Activated naive CD4-positive, alpha-beta T cell treated with anti-CD3 and anti-CD28 coated beads, Interleukin-2, amount 50 U/mL, for 24 hours (primary cell): ENCODE measurements around the gene C1orf53.
"Not testable (repeated sequence)": the region's sequence is repeated elsewhere in the genome, so short reads cannot be mapped to it uniquely, and the experiment has no call there.

Experiments used
- H3K27ac Mint-ChIP-seq: one replicate; pipeline ENCODE4 v1.8.0; 2021; ENCODE audit warnings: mild to moderate bottlenecking, mixed read lengths
- H3K27me3 Mint-ChIP-seq: one replicate; pipeline ENCODE4 v1.8.0; 2021; ENCODE audit warnings: mixed read lengths
- H3K36me3 Mint-ChIP-seq: one replicate; pipeline ENCODE4 v1.8.0; 2021; ENCODE audit warnings: mixed read lengths
- H3K4me1 Mint-ChIP-seq: one replicate; pipeline ENCODE4 v1.8.0; 2021; ENCODE audit warnings: mixed read lengths
- H3K4me3 Mint-ChIP-seq: one replicate; pipeline ENCODE4 v1.8.0; 2021; ENCODE audit warnings: mild to moderate bottlenecking, mixed read lengths
- H3K9me3 Mint-ChIP-seq: one replicate; pipeline ENCODE4 v1.8.0; 2021; ENCODE audit warnings: mixed read lengths

The C1orf53 gene

DNA sequence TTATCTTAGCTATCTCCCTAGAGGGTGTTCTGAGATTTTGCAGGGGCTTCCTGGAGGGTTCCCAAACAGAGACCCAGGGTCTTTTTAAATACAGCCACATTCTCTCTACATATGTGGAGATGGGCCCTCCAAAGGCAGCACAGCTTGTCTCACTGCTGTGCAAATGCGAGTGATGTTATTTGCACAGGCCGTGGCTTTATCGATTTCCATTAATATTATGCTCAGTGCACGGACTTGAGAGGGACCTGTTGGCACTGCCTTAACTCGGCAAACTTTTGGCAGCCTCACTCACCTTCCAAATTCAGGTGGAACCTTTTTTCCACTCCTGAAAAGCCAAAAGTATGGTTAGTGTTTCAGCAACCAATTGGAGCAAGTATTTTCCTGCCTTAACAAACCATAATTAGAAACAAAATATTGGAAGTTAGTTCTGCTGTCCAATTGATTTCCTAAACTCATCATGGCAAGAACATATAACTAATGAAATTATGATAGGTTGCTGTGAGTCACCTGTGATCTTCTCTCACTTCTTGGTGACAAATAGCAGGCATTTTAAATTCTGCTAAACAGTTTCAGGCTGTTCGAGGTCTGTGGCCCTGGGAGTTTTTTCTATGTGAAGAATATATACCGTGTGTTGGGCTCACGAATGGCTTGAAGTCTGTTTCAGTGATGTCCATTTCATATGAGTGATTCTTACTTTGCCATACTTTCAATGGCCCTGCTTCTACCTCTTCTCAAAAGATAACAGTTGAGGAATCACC is 25.7 kb downstream of the C1orf53 start:
- no peaks in the 10 kb centered on the region for H3K9me3 Mint-ChIP-seq
- no peaks in the 10 kb centered on the region for H3K36me3 Mint-ChIP-seq
- peaks cover 6% of the 10 kb centered on the region for H3K4me1 Mint-ChIP-seq
- H3K27ac Mint-ChIP-seq: no peak overlapping the region
- peaks cover 44% of the 10 kb centered on the region for H3K27me3 Mint-ChIP-seq
- peak overlapping the region; percentile 26 for H3K4me3 Mint-ChIP-seq

DNA sequence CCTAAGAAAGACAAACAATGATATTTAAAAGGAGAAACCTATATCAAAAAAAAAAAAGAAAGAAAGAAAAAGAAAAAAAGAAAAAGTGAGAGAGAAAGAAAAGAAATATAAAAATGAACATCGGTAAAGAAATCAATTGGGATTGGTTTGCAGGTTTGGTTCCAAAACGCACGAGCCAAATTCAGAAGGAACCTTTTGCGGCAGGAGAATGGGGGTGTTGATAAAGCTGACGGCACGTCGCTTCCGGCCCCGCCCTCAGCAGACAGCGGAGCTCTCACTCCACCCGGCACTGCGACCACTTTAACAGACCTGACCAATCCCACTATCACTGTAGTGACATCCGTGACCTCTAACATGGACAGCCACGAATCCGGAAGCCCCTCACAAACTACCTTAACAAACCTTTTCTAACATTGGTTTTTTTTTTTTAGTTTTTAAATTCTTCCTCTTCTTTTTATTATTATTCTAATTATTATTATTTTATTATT is 26.5 kb downstream of the C1orf53 start:
- Mint-ChIP-seq H3K36me3 (no peaks in the 10 kb centered on the region), H3K27ac (no peak overlapping the region), H3K27me3 (peaks cover 46% of the 10 kb centered on the region), H3K9me3 (no peaks in the 10 kb centered on the region), H3K4me3 (peak overlapping the region; percentile 45), H3K4me1 (peaks cover 6% of the 10 kb centered on the region)

DNA sequence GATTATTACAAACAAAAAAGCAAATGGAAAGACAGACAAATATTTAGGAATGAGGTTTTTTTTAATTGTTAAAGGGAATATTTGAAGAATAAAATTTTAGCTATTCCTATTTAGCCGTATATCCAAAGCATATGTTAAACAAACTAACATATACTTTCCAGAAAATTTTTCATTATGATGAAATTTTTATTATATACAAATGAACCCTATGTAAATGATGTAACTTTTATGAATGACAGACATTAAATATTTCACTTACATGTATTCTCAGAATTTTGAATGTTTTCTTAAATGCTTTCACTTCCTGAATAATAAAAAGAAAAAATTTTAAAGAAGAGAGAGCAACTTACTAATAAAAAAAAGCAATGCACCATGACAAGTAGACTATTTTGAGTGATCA is 30.6 kb downstream of the C1orf53 start:
- peaks cover 36% of the 10 kb centered on the region for H3K27me3 Mint-ChIP-seq
- peaks cover 6% of the 10 kb centered on the region for H3K4me1 Mint-ChIP-seq
- H3K27ac Mint-ChIP-seq: no peak overlapping the region

DNA sequence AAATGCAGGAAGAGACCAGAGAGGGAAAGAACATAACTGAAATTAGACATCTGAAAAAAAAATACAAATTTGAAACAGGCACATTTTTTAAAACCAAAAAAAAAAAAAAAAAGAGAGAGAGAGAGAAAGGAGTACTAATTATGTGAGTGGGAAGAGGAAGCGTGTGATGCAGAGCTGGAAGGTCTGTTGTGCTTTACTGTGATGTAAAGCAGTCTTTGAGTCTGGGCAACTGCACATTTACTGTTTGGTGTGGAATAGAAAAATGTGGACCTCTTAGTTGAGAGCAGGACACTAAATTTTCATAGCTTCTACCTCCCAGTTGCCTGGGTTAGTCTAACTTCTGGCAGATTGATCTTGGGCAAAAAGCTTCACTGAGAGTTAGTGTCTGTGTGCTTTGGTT is 31.2 kb downstream of the C1orf53 start:
- H3K27ac Mint-ChIP-seq: no peak overlapping the region
- H3K9me3 Mint-ChIP-seq: no peaks in the 10 kb centered on the region
- peaks cover 4% of the 10 kb centered on the region for H3K4me1 Mint-ChIP-seq
- H3K4me3 Mint-ChIP-seq: no peak overlapping the region
- no peaks in the 10 kb centered on the region for H3K36me3 Mint-ChIP-seq
- H3K27me3 Mint-ChIP-seq: peaks cover 37% of the 10 kb centered on the region

More for the DNA sequence above, 30.6 kb downstream of the C1orf53 start:
- Mint-ChIP-seq H3K9me3 (no peaks in the 10 kb centered on the region), H3K4me3 (no peak overlapping the region), H3K36me3 (no peaks in the 10 kb centered on the region)

DNA sequence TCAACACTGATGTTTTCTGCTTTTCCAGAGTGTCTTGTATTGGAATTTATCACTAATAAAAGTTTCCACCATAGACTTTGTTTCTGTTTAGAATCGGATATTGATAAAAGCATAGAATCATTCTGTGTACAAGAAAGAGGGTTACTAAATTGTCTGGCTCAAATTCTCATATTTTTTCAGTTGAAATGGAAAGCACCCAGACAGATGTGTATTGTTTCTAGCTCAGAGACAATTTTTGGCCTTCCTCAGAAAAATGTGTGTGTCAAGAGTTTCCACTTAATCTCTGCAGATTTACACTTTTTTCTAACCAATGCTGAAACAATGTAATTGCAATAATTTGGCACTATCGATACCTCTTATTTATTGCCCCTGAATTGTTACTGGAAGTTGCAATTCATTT is 35.0 kb downstream of the C1orf53 start:
- H3K27me3 Mint-ChIP-seq: peaks cover 20% of the 10 kb centered on the region
- no peaks in the 10 kb centered on the region for H3K4me1 Mint-ChIP-seq
- H3K27ac Mint-ChIP-seq: no peak overlapping the region
- H3K9me3 Mint-ChIP-seq: no peaks in the 10 kb centered on the region
- H3K36me3 Mint-ChIP-seq: no peaks in the 10 kb centered on the region
- H3K4me3 Mint-ChIP-seq: no peak overlapping the region

DNA sequence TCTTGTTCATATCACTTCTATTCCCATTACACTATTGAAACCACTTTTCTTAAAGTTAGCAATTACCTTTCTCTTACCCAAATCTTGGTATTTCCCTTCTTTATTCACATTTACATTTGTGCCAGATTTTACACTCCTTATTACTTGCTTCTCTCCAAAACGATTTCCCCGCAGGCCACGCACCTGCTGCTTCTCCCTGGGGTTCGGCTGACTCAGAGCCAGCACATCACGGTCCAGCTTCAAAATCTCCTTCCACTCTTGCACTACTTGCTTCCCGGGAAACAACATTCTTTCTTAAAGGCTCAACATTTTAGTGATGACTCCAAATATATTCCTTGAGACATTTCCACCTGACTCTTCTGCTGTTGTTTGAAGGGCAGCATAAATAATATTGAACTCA is 35.5 kb downstream of the C1orf53 start:
- Mint-ChIP-seq H3K4me1 (no peaks in the 10 kb centered on the region), H3K27me3 (peaks cover 20% of the 10 kb centered on the region), H3K4me3 (no peak overlapping the region), H3K27ac (no peak overlapping the region), H3K9me3 (no peaks in the 10 kb centered on the region), H3K36me3 (no peaks in the 10 kb centered on the region)

DNA sequence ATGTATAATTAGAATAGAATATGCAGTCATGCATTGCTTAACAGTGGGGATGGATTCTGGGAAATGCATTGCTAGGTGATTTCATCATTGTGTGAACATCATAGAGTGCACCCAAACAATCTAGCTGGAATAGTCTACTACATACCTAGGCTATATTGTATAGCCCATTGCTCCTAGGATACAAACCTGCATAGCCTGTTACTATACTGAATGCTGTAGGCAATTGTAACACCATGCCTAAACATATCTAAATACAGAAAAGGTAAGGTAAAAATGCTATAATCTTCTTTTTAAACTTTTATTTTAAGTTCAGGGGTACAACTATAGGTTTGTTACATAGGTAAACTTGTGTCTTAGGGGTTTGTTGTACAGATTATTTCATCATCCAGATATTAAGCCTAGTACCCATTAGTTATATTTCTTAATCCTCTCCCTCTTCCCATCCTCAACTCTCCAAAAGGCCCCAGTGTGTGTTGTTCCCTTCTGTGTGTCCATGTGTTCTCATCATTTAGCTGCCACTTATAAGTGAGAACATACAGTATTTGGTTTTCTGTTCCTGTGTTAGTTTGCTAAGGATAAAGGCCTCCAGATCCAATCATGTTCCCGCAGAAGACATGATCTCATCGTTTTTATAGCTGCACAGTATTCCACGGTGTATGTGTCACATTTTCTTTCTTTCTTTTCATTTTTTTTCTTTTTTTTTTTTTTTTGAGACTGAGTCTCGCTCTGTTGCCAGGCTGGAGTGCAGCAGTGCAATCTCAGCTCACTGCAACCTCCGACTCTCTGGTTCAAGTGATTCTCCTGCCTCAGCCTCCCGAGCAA is 36.9 kb downstream of the C1orf53 start:
- H3K4me3 Mint-ChIP-seq, H3K4me1 Mint-ChIP-seq, H3K27ac Mint-ChIP-seq, H3K9me3 Mint-ChIP-seq, H3K36me3 Mint-ChIP-seq: not testable (repeated sequence)
- H3K27me3 Mint-ChIP-seq: peaks cover 17% of the 10 kb centered on the region

DNA sequence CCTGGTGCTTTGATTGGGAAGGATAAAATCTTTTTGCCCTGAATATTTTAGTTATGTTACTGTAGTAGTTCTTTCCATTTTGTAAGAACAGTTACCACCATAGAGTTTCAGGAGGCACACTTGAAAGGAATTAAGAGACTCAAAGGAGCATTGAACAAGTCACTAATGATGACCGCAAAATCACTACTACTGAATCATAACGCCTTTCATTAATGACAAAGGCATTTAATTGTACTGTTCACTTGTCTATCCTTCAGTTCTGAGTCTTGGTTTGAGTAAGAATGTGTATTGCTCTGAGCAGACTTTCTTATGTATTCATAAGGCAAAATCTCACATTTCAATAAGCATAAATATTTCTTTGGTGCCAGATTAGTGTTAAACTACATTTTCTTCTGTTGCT is 39.6 kb downstream of the C1orf53 start:
- peaks cover 17% of the 10 kb centered on the region for H3K27me3 Mint-ChIP-seq
- H3K4me3 Mint-ChIP-seq: no peak overlapping the region
- no peaks in the 10 kb centered on the region for H3K4me1 Mint-ChIP-seq
- no peaks in the 10 kb centered on the region for H3K9me3 Mint-ChIP-seq
- H3K36me3 Mint-ChIP-seq: no peaks in the 10 kb centered on the region
- H3K27ac Mint-ChIP-seq: no peak overlapping the region

DNA sequence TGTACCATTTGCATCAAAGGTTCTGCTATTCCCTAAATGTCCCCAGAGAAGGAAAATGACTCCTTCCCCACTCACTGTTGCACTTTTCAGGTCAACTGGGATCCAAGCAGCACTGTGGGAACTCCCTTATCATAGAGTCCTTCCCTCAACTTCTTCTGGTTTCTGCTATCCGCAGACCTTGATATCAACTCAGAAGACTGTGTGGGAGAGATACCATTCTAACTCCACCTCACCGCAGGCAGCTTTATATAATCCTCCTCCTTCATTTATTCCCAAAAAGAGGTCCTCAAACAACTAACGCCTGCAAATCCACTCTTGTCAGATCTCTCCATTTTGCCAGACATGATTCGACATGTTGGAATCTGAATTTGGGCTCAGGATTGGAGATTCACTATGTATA is 42.1 kb downstream of the C1orf53 start:
- H3K9me3 Mint-ChIP-seq: no peaks in the 10 kb centered on the region
- H3K27ac Mint-ChIP-seq: no peak overlapping the region
- peaks cover 11% of the 10 kb centered on the region for H3K27me3 Mint-ChIP-seq
- peaks cover 21% of the 10 kb centered on the region for H3K4me1 Mint-ChIP-seq
- H3K4me3 Mint-ChIP-seq: no peak overlapping the region
- H3K36me3 Mint-ChIP-seq: no peaks in the 10 kb centered on the region

DNA sequence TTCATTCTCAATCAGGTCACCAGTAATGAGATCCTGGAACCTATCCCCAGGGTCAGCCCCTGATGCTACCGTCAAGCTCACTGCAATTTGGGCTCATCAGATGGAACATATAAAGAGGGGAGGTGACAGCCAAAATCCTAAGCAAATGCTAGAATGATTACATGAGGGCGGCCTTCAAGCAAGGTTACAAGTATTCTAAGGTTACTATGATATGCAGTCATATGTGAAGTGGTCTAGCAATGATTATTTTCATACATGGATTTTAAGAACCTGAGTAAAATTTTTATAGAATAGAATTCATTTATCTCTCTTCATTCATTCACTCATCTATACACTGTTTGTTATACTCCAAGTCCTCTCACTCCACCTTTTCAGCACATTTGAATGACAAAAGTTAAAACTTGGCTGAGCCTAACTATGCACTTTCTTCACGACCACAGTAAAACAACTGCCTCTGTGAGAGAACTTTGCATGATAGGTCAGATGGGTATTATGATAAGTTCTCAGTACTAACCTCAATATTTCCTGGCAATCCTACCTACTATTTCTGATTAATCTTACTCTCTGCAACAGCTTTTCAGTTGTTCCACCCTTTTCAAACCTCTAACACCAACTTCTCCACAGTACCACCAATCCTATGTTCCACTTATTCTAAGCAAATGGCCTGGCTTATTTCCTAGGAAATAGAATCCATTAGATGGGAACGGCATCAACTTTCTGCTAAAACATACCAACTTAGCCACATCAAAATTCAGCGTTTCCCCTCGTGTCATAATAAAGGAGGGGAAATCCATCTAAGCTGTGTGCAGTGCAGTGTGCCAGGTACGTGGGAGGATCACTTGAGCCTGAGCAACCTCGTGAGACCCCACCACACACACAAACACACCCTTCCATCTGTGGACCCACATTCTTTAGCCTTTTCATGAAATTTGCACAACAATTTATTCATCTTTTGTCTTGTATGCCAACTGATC is 46.8 kb downstream of the C1orf53 start:
- H3K9me3 Mint-ChIP-seq: no peaks in the 10 kb centered on the region

DNA sequence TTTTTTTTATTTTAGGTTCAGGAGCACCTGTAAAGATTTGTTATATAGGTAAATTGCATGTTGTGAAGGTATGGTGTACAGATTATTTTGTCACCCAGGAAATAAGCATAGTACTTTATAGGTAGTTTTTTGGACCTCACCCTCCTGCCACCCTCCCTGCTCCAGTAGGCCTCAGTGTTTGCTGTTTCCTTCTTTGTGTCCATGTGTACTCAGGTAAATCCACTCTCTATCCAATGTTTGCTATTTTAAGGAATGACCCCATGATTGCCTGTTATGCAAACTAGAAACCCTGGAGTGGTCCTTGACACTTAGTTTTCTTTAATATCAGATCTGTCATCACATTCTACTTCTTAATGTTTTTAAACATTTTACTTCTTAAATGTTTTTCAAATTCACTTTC is 48.7 kb downstream of the C1orf53 start:
- H3K4me3 Mint-ChIP-seq: no peak overlapping the region
- no peak overlapping the region for H3K27ac Mint-ChIP-seq
- no peaks in the 10 kb centered on the region for H3K9me3 Mint-ChIP-seq
- peaks cover 40% of the 10 kb centered on the region for H3K4me1 Mint-ChIP-seq
- no peaks in the 10 kb centered on the region for H3K27me3 Mint-ChIP-seq
- no peaks in the 10 kb centered on the region for H3K36me3 Mint-ChIP-seq

More for the DNA sequence above, 46.8 kb downstream of the C1orf53 start:
- peak overlapping the region; percentile 77 for H3K4me3 Mint-ChIP-seq
- peaks cover 8% of the 10 kb centered on the region for H3K27me3 Mint-ChIP-seq
- no peaks in the 10 kb centered on the region for H3K36me3 Mint-ChIP-seq
- H3K4me1 Mint-ChIP-seq: peaks cover 34% of the 10 kb centered on the region
- peak overlapping the region; percentile 89 for H3K27ac Mint-ChIP-seq

DNA sequence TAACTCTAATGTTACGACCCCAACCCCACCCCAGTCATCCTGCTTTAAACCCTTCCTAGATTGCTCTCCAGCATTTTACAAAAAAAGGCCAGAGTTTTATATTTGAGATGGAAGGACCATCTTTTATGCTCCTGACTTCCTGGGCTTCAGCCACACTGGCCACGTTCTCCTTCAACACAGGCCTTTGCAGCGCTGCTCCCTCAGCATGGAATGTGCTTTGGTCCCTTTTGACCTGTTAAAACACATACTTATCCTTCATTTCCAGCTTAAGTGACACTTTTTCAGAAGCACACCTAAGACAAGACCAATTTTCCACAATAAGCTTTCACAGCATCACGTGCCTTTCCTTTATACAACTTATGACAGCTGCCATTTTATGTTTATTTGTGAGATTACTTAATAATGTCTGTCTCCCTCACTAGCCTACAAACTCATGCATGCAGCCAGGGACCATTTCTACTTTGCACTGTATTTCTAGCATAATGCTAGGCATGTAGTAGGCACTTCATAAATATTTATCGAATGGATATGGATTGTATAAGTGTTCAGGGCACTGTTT is 49.3 kb downstream of the C1orf53 start:
- Mint-ChIP-seq H3K9me3 (no peaks in the 10 kb centered on the region), H3K36me3 (no peaks in the 10 kb centered on the region), H3K4me1 (peaks cover 41% of the 10 kb centered on the region), H3K4me3 (no peak overlapping the region), H3K27ac (no peak overlapping the region), H3K27me3 (no peaks in the 10 kb centered on the region)

DNA sequence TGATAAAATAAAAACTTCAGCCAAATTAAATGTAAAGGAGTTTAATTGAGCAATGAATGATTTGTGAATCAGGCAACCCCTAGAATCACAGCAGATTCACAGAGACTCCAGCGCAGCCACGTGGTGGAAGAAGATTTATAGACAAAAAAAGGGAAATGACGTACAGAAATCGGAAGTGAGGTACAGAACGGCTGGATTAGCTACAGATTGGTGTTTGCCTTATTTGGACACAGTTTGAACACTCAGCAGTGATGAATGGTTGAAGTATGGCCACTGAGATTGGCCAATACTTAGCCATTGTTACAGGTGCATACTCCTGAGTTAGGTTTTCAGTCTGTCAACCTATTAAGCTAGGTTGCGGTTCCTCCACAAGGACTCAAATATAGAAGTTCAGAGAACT is 51.0 kb downstream of the C1orf53 start:
- H3K27ac Mint-ChIP-seq: not testable (repeated sequence)

DNA sequence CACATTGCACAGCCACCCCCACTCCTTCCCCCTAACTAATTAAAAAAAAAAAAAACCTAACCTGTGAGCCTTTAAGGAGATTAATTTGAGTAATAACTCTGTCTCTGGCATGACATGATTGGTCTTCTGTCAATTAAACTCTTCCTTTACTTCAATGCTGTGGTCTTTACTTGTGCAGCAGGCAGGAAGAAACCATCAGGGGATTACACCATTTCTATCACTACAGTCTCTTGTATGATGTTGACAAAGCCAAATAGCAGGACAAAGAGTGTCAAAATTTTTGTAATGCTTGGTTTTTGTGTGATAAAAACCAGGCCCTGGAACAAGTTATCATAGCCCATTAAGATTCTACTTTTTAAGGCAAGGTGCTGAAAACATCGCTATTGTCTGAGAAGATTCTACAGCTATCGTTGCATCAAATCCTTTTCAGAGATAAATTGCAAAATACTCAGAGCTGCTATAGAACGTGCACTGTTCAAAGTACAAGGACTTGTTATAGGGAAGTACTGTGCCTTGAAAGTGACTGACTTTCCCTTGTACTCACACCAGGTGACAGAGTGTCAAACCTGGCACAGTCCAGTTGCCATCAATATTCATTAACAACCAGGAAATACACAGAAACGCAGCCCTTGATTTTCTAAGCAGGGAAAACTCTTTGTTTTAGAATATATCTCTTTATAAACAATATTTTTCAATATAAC is 52.4 kb downstream of the C1orf53 start:
- H3K4me1 Mint-ChIP-seq: peaks cover 17% of the 10 kb centered on the region
- H3K9me3 Mint-ChIP-seq: no peaks in the 10 kb centered on the region
- no peak overlapping the region for H3K27ac Mint-ChIP-seq
- no peak overlapping the region for H3K4me3 Mint-ChIP-seq
- no peaks in the 10 kb centered on the region for H3K36me3 Mint-ChIP-seq
- no peaks in the 10 kb centered on the region for H3K27me3 Mint-ChIP-seq

More for the DNA sequence above, 51.0 kb downstream of the C1orf53 start:
- H3K36me3 Mint-ChIP-seq, H3K9me3 Mint-ChIP-seq, H3K4me3 Mint-ChIP-seq, H3K27me3 Mint-ChIP-seq: not testable (repeated sequence)
- peaks cover 31% of the 10 kb centered on the region for H3K4me1 Mint-ChIP-seq
